IPS DF 19.7 (cell line): ENCODE measurements around the gene DHRSX.
"Not testable (repeated sequence)": the region's sequence is repeated elsewhere in the genome, so short reads cannot be mapped to it uniquely, and the experiment has no call there.

ENCODE experiments used
- DNase-seq: peaks from one replicate; pipeline ENCODE4 v3.0.0-alpha.2; 2013; ENCODE audit warnings: low read depth, low spot score

The DHRSX gene

GRCh38 chrX:2224161-2224560 is 276.6 kb downstream of the DHRSX start:
- no peak for DNase-seq

- DNase-seq, result no peak
These were observed 279.8 kb downstream of the DHRSX start for GRCh38 chrX:2220829-2221567.

- no peak for DNase-seq
These were observed 280.5 kb downstream of the DHRSX start for GRCh38 chrX:2220296-2220695.

- not testable (repeated sequence) for DNase-seq
These were observed 286.5 kb downstream of the DHRSX start for GRCh38 chrX:2214138-2214823.

- not testable (repeated sequence) for DNase-seq
These were observed 289.1 kb downstream of the DHRSX start for GRCh38 chrX:2211667-2212066.

GRCh38 chrX:2193273-2193592 is 307.5 kb downstream of the DHRSX start:
- no peak for DNase-seq

GRCh38 chrX:2192584-2193272 is 308.0 kb downstream of the DHRSX start:
- no peak for DNase-seq

GRCh38 chrX:2188840-2189239 is 311.9 kb downstream of the DHRSX start:
- no peak for DNase-seq

GRCh38 chrX:2188330-2188792 is 312.4 kb downstream of the DHRSX start:
- DNase-seq, result no peak

- DNase-seq, result no peak
These were observed 313.2 kb downstream of the DHRSX start for GRCh38 chrX:2187352-2188115.

GRCh38 chrX:2185341-2186082 is 315.3 kb downstream of the DHRSX start:
- no peak for DNase-seq

- no peak for DNase-seq
These were observed 316.7 kb downstream of the DHRSX start for GRCh38 chrX:2184089-2184488.

- DNase-seq, result no peak
These were observed 317.5 kb downstream of the DHRSX start for GRCh38 chrX:2183193-2183725.

- DNase-seq, result no peak
These were observed 323.2 kb downstream of the DHRSX start for GRCh38 chrX:2177541-2177940.

- no peak for DNase-seq
These were observed 324.0 kb downstream of the DHRSX start for GRCh38 chrX:2176733-2177132.

GRCh38 chrX:2176274-2176673 is 324.5 kb downstream of the DHRSX start:
- DNase-seq, result no peak

GRCh38 chrX:2172359-2172758 is 328.4 kb downstream of the DHRSX start:
- DNase-seq, result no peak
